GM21786 (cell line): ENCODE measurements around the gene RPL39.
"Not testable (repeated sequence)": the region's sequence is repeated elsewhere in the genome, so short reads cannot be mapped to it uniquely, and the experiment has no call there.

ENCODE experiments used
- ATAC-seq: cut with Tn5 transposase; IDR thresholded peaks from one replicate; pipeline ENCODE4 v1.9.1; 2021; ENCODE audit not compliant: unreplicated experiment

Gene RPL39

DNA sequence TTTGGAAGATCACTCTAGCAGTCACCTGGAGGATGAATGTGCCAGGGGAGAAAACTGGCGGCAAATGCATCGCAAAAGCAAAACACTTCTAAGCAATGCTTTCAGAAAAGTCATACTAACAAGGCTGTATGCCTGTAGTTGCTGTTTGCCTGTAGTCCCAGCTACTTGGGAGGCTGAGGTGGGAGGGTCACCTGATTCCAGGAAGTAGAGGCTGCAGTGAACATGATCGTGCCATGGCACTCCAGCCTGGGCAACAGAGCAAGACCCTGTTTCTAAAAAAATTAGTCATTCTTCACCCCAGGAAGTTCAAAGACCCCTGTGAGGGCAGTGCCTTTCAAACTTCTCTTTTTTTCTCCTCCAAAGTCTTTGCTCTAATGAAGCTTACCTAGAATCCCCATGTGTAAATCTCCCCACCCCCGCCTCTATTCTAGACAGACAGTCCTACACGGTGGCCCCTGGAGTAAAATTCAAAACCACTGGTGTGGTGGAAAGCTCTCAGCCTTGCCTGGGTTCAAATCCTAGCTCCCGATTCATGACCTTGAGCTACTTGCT lies 27.5 kb downstream of the RPL39 start:
- ATAC-seq: no peak

- no peak for ATAC-seq
These were observed 28.2 kb downstream of the RPL39 start for GRCh38 chrX:119763181-119763580.

DNA sequence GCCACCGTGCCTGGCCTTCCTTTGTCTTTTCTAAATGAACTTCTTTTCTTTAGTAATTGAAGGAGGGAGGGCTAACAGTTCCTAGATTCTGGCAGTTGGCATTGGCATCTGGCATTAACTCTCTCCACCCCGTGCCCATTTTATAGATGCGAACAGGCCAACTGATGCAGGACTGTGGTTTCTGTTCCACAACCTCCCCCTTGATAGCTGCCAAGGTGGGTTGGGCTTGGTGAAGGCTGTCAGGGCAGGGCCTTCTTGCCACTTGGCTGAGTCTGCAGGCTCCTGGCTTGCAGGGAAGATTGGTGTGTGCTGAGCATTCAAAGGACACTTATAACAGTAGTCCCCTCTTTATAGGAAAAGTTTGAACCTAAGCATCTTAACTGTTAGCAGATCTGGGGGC lies 28.7 kb downstream of the RPL39 start:
- no peak for ATAC-seq

GRCh38 chrX:119760026-119760877 lies 31.2 kb downstream of the RPL39 start:
- no peak for ATAC-seq

GRCh38 chrX:119759248-119759766 lies 32.1 kb downstream of the RPL39 start:
- ATAC-seq: no peak

DNA sequence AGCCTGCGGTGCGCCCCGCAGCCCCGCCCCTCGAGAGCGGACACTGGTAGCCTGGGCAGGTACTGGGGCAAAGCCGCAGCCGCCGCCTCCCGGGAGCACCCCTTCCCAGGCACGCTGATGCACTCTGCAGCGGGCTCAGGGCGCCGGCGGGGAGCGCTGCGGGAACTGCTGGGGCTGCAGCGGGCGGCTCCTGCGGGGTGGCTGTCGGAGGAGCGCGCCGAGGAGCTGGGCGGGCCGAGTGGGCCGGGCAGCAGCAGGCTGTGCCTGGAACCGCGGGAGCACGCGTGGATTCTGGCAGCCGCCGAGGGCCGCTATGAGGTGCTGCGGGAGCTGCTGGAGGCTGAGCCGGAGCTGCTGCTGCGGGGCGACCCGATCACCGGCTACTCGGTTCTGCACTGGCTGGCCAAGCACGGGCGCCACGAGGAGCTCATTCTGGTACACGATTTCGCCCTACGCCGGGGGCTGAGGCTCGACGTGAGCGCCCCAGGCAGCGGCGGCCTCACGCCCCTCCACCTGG lies 32.6 kb downstream of the RPL39 start:
- ATAC-seq: no peak

DNA sequence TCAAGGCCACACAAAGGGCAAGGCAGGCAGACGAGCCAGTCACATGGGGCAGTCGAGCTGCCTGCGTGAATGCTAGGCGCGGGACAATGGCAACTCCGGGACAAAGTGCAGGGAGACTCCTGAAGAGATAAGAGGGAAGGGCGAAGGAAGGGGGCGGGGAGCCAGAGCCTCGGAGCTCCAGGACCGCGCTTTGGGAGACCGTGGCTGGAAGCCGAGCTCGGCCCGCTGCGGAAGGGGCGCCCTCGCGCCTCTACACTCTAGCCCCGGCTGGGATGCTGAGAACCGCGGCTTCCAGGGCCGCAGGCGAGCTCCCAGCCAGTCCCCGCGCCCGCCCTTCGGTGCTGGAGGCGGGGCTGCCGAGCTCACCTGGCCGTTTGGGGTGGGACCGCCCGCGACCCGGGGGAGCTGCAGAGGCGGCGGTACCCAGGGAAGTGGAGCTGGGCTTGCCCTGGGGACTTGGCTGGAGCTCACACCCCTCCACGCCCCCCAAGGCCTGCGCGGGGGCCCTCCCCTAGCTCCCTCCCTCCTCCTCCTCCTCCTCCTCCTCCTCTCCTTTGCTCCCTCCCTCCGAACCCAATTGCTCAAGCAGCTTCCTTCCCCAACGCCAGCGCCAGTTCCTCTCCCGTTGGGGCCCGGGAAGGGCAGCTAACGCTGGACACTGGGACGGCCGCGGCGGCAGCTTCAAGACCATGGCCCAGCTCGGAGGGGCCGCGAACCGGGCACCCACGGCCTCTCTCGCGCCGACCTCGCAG lies 33.3 kb downstream of the RPL39 start, which contains the start of gene SOWAHD:
Gene SOWAHD, plus strand, starts transcription at position 610 of the 752 bp plus-strand sequence. Its CDS starts 80 bp downstream, at position 690.
- no peak for ATAC-seq

GRCh38 chrX:119757646-119757978 lies 33.8 kb downstream of the RPL39 start:
- ATAC-seq: no peak

- no peak for ATAC-seq
These were observed 34.3 kb downstream of the RPL39 start for GRCh38 chrX:119756926-119757635.

DNA sequence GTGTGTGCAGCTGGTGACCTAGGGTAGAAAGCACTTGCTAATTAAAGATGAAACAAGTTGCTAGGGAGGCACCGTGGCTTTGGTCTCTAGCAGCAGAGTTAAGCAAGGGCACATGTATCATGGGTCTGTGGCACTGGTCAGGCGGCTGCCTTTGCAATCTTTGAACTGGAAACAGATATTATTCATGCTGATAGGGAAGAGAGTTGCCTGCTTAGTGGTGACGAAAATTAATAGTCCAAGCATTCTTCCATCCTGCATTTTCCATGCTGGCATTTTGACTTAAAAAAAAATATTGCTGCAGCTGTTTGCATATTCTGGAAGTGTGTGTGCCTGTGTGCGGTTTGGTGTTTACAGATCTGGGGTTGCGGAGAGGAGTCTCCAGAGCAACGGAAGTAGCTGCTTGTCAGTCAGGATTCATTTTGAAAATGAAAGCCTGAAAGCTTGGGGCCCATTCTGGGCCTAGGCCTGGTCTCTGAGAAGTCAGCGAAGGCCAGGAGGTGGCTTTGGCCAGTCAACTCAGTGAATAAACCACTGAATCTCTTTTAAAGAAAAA lies 35.4 kb downstream of the RPL39 start:
- peak; percentile 65 for ATAC-seq

DNA sequence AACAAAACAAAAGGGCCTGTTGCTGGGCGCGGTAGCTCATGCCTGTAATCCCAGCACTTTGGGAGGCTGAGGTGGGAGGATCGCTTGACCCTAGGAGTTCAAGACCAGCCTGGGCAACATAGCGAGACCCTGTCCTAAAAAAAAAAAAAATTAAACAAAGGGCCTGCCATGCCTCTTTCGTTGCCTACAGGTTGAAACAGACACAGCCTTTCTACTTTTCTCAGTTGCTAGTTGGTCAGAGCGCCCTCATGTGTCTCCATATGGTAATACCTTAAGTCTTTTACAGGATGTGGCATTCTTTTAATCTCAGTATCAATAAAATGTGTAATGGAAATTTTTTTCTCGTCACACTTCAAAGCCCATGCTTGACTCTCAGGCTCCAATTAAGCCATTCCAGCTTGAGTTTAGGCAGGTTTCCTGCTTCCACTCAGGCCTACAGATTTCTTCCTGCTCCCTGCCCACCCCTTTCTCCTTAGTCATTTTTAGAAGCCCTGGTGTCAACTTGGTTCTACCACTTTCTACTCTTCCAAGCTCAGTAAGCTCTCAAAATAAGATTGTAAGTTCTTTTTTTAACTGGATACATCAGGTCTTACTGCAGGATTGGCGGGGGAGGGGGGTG lies 37.7 kb downstream of the RPL39 start:
- no peak for ATAC-seq

- no peak for ATAC-seq
These were observed 38.4 kb downstream of the RPL39 start for GRCh38 chrX:119753001-119753400.

GRCh38 chrX:119750751-119751150 lies 40.7 kb downstream of the RPL39 start:
- not testable (repeated sequence) for ATAC-seq

GRCh38 chrX:119750131-119750530 lies 41.3 kb downstream of the RPL39 start:
- not testable (repeated sequence) for ATAC-seq

GRCh38 chrX:119745283-119745848 lies 46.1 kb downstream of the RPL39 start:
- ATAC-seq: no peak

DNA sequence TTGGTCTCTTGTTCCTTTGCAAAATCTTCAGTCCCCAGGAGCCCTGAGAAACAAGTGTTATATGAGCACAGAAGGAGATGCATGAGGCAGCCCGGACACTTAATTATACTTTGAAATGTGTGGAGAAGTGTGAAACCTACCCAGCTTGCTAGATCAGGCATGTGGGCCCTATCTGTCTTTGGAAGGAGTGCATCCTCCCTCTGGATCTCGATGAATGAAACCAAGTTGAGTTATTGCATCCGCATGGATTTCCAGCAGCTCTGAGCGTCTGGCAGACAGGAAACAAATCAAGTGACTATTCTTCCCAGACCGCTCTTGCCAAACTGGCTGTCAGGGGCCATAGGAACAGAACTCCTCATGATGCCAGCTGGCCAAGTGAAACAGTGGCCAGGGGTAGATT lies 52.7 kb downstream of the RPL39 start:
- no peak for ATAC-seq
